ENCODE measurements around the gene EPSTI1.

EPSTI1 gene

GRCh38 chr13:42924344-42924743 lies 67.7 kb downstream of the EPSTI1 start:
- no peak for DNase-seq (ENCODE audit: insufficient read length, low spot score)
- no peak for TF ChIP-seq CTCF (IDR thresholded peaks at IDR 0.05; ENCODE audit: insufficient read depth, missing control alignments)
- no peak for FAIRE-seq

GRCh38 chr13:42907745-42908144 lies 84.3 kb downstream of the EPSTI1 start:
- TF ChIP-seq CTCF (IDR thresholded peaks at IDR 0.05; ENCODE audit: insufficient read depth, missing control alignments), result no peak
- no peak for FAIRE-seq
- no peak for DNase-seq (ENCODE audit: insufficient read length, low spot score)

GRCh38 chr13:42906257-42906656 lies 85.8 kb downstream of the EPSTI1 start:
- FAIRE-seq, result no peak
- no peak for DNase-seq (ENCODE audit: insufficient read length, low spot score)
- TF ChIP-seq CTCF (IDR thresholded peaks at IDR 0.05; ENCODE audit: insufficient read depth, missing control alignments), result no peak

- TF ChIP-seq CTCF (IDR thresholded peaks at IDR 0.05; ENCODE audit: insufficient read depth, missing control alignments), result no peak
- no peak for DNase-seq (ENCODE audit: insufficient read length, low spot score)
- no peak for FAIRE-seq
Measured at GRCh38 chr13:42905579-42905978, 86.5 kb downstream of the EPSTI1 start.

GRCh38 chr13:42899266-42899665 lies 92.8 kb downstream of the EPSTI1 start:
- no peak for TF ChIP-seq CTCF (IDR thresholded peaks at IDR 0.05; ENCODE audit: insufficient read depth, missing control alignments)
- DNase-seq (ENCODE audit: insufficient read length, low spot score) (no peak), FAIRE-seq (no peak)

GRCh38 chr13:42895776-42896175 lies 96.3 kb downstream of the EPSTI1 start:
- no peak for DNase-seq (ENCODE audit: insufficient read length, low spot score)
- no peak for FAIRE-seq
- no peak for TF ChIP-seq CTCF (IDR thresholded peaks at IDR 0.05; ENCODE audit: insufficient read depth, missing control alignments)

GRCh38 chr13:42894765-42895243 lies 97.2 kb downstream of the EPSTI1 start:
- no peak for TF ChIP-seq CTCF (IDR thresholded peaks at IDR 0.05; ENCODE audit: insufficient read depth, missing control alignments)
- no peak for FAIRE-seq
- no peak for DNase-seq (ENCODE audit: insufficient read length, low spot score)

Measured in D721Med (cell line).